HCT116 (cell line): ENCODE measurements around the gene SERTAD2.

Source experiments
- CEBPB ChIP-seq: IDR thresholded peaks from 2 replicates; pipeline ENCODE4 v1.6.1; 2012; ENCODE audit warnings: low read depth
- CTCF ChIP-seq, 3 experiments: fragments of 200-600 bp in 1 of 3; sonication (generic) in 1 of 3; IDR thresholded peaks in 2 of 3; conservative IDR thresholded peaks in 1 of 3; 2 replicates each; pipeline ENCODE4 v1.5.1; 2012 to 2017; ENCODE audit warnings: low read depth in 2 of 3, low read length in 2 of 3, antibody characterized with exemption in 1 of 3, borderline replicate concordance in 1 of 3, control low read depth in 1 of 3, mild to moderate bottlenecking in 1 of 3, mixed read lengths in 1 of 3, mixed run types in 1 of 3, moderate library complexity in 1 of 3; ENCODE audit not compliant: insufficient read depth in 1 of 3
- EGR1 ChIP-seq: IDR thresholded peaks from 2 replicates; pipeline ENCODE4 v1.6.1; 2012; ENCODE audit warnings: low read depth
- ELF1 ChIP-seq: IDR thresholded peaks from 2 replicates; pipeline ENCODE4 v1.6.1; 2012; ENCODE audit warnings: low read depth, borderline replicate concordance
- EZH2 ChIP-seq: fragments of 200-600 bp; sonication (generic); IDR thresholded peaks from 2 replicates; pipeline ENCODE4 v1.6.1; 2017; ENCODE audit warnings: antibody characterized with exemption, mixed run types
- MAX ChIP-seq: IDR thresholded peaks from 2 replicates; pipeline ENCODE4 v1.6.1; 2012
- POLR2A ChIP-seq: IDR thresholded peaks from 2 replicates; pipeline ENCODE4 v1.7.0; 2011; ENCODE audit warnings: borderline replicate concordance; ENCODE audit not compliant: insufficient read depth, insufficient read length; ENCODE audit errors: extremely low read depth
- POLR2AphosphoS5 ChIP-seq: IDR thresholded peaks from 2 replicates; pipeline ENCODE4 v1.6.1; 2011; ENCODE audit warnings: mild to moderate bottlenecking, low read depth, low read length, moderate library complexity
- SIN3A ChIP-seq: IDR thresholded peaks from 2 replicates; pipeline ENCODE4 v1.6.1; 2012; ENCODE audit warnings: low read depth
- YY1 ChIP-seq: IDR thresholded peaks from 2 replicates; pipeline ENCODE4 v1.6.1; 2011; ENCODE audit warnings: low read length, low read depth, moderate library complexity, mild to moderate bottlenecking; ENCODE audit not compliant: insufficient replicate concordance; ENCODE audit errors: extremely low read depth
- ZNF274 ChIP-seq: fragments of 200-500 bp; sonication (Bioruptor generic); IDR thresholded peaks from 2 replicates; pipeline ENCODE4 v1.6.1; 2014; ENCODE audit warnings: mild to moderate bottlenecking, low read depth, low read length, inconsistent platforms

- TF ChIP-seq CTCF (IDR thresholded peaks at IDR 0.05 in 2 of 3, conservative IDR thresholded peaks at IDR 0.05 in 1 of 3; ENCODE audit: borderline replicate concordance in 1 of 3, insufficient read depth in 1 of 3, low read depth in 2 of 3, low read length in 2 of 3): peak in 2 of 3 experiments; percentile 38 to 50; a peak in 4 of 6 replicates
- no peak for TF ChIP-seq ELF1
- TF ChIP-seq POLR2A: no peak
- TF ChIP-seq EZH2: no peak
- TF ChIP-seq POLR2AphosphoS5: no peak
- TF ChIP-seq SIN3A: no peak
- no peak for TF ChIP-seq ZNF274
- no peak for TF ChIP-seq CEBPB
- 0 out of 2 replicates have a peak, but pooled peaks have one; percentile 7 for TF ChIP-seq MAX
- no peak for TF ChIP-seq YY1
- no peak for TF ChIP-seq EGR1
Measured at GRCh38 chr2:64655018-64655664, 1.4 kb upstream of the SERTAD2 start.
